ENCODE results near the gene SSTR5.

- TF ChIP-seq CTCF (IDR thresholded peaks at IDR 0.05) (no peak), POLR2A (IDR thresholded peaks at IDR 0.05) (no peak)
Observed at GRCh38 chr16:1072526-1073261, at the start of gene SSTR5.
